Measurements from ENCODE around the gene PHF2.

- no peak for TF ChIP-seq CTCF (IDR thresholded peaks at IDR 0.05 in 8 of 11, conservative IDR thresholded peaks at IDR 0.05 in 3 of 11)
- TF ChIP-seq POLR2A (IDR thresholded peaks at IDR 0.05), result no peak
These were observed 1.7 kb downstream of the PHF2 start for GRCh38 chr9:93577975-93578682.

Measured in spleen (tissue), 7 donors.